HG03103 (cell line): ENCODE measurements around the gene ALKBH3.

Source experiments
- ATAC-seq: cut with Tn5 transposase; IDR thresholded peaks from one replicate; pipeline ENCODE4 v1.9.1; 2021; ENCODE audit warnings: low read depth; ENCODE audit not compliant: unreplicated experiment

Gene ALKBH3

GRCh38 chr11:43892851-43893250 is 12.2 kb downstream of the ALKBH3 start:
- no peak for ATAC-seq

GRCh38 chr11:43894546-43894945 is 13.9 kb downstream of the ALKBH3 start:
- no peak for ATAC-seq

- ATAC-seq = no peak
These were observed 15.0 kb downstream of the ALKBH3 start for GRCh38 chr11:43895601-43896000.

GRCh38 chr11:43898574-43898973 is 17.9 kb downstream of the ALKBH3 start:
- no peak for ATAC-seq

- ATAC-seq = no peak
These were observed 18.5 kb downstream of the ALKBH3 start for GRCh38 chr11:43899094-43899493.

GRCh38 chr11:43901551-43901950 is 20.9 kb downstream of the ALKBH3 start:
- no peak for ATAC-seq

GRCh38 chr11:43903078-43903477 is 22.4 kb downstream of the ALKBH3 start:
- no peak for ATAC-seq

GRCh38 chr11:43903969-43904368 is 23.3 kb downstream of the ALKBH3 start:
- no peak for ATAC-seq

GRCh38 chr11:43904742-43905535 is 24.3 kb downstream of the ALKBH3 start:
- ATAC-seq = no peak

GRCh38 chr11:43905813-43906241 is 25.2 kb downstream of the ALKBH3 start:
- no peak for ATAC-seq

- ATAC-seq = no peak
These were observed 26.7 kb downstream of the ALKBH3 start for GRCh38 chr11:43907028-43907975.

- ATAC-seq = no peak
These were observed 27.6 kb downstream of the ALKBH3 start for GRCh38 chr11:43908191-43908590.

GRCh38 chr11:43908683-43909082 is 28.1 kb downstream of the ALKBH3 start:
- ATAC-seq = no peak

GRCh38 chr11:43913829-43914380 is 33.3 kb downstream of the ALKBH3 start:
- no peak for ATAC-seq

- ATAC-seq = no peak
These were observed 33.8 kb downstream of the ALKBH3 start for GRCh38 chr11:43914466-43914865.

GRCh38 chr11:43916621-43917020 is 36.0 kb downstream of the ALKBH3 start:
- ATAC-seq = no peak

- no peak for ATAC-seq
These were observed 37.2 kb downstream of the ALKBH3 start for GRCh38 chr11:43917851-43918250.

GRCh38 chr11:43918662-43919061 is 38.0 kb downstream of the ALKBH3 start:
- no peak for ATAC-seq

- ATAC-seq = no peak
These were observed 39.4 kb downstream of the ALKBH3 start for GRCh38 chr11:43919852-43920597.

- ATAC-seq = no peak
These were observed 40.2 kb downstream of the ALKBH3 start for GRCh38 chr11:43920598-43921419.
